IMR-90 (cell line): Measurements from ENCODE around the gene UBN1. TPM values are rescaled to one million over a fixed set of nuclear protein-coding genes. Genes with fewer than 3 reads are reported as not detected.

Experiments used
- ATAC-seq: fragments of 200-7000 bp; cut with Tn5 transposase; 2 replicates; pipeline ENCODE4 v1.9.1; 2020; ENCODE audit warnings: low read depth, mild to moderate bottlenecking, moderate library complexity
- BruUV-seq: library from RNA; stranded (reverse); fragments of 400-500 nt; replicated peaks from 2 replicates; lab custom pipeline; 2021; lab: Mats Ljungman, UMichigan
- CTCF ChIA-PET: fragments of 300-600 bp; formaldehyde crosslinking; extraction: SDS; loops from one replicate; lab custom pipeline; 2021; ENCODE audit warnings: antibody characterized with exemption; lab: Yijun Ruan, JAX
- POLR2A ChIA-PET: fragments of 300-600 bp; sonication (Branson Sonifier 250); formaldehyde crosslinking; loops from one replicate; lab custom pipeline; 2022; ENCODE audit warnings: antibody characterized with exemption; ENCODE audit not compliant: unreplicated experiment; lab: Charles Lee
- DNase-seq: peaks from one replicate; pipeline ENCODE4 v3.0.0; 2013
- H2AFZ ChIP-seq: replicated peaks from 2 replicates; pipeline ENCODE3; 2013; ENCODE audit warnings: low read length, mild to moderate bottlenecking; ENCODE audit not compliant: poor library complexity
- H2AK5ac ChIP-seq: 2 replicates; pipeline ENCODE4 v1.6.1; 2013; ENCODE audit warnings: low read depth, low read length, inconsistent platforms
- H2AK9ac ChIP-seq: replicated peaks from 2 replicates; pipeline ENCODE3; 2013; ENCODE audit warnings: mild to moderate bottlenecking, low read depth, low read length, moderate library complexity; ENCODE audit not compliant: poor library complexity
- H2BK120ac ChIP-seq: 2 replicates; pipeline ENCODE4 v1.6.1; 2013; ENCODE audit warnings: low read depth, low read length, inconsistent platforms
- H2BK15ac ChIP-seq: 3 replicates; pipeline ENCODE4 v1.6.1; 2013; ENCODE audit warnings: low read depth, low read length, inconsistent platforms
- H2BK20ac ChIP-seq: 2 replicates; pipeline ENCODE4 v1.6.1; 2013; ENCODE audit warnings: low read depth, mild to moderate bottlenecking, inconsistent platforms, low read length, moderate library complexity
- H2BK5ac ChIP-seq: 2 replicates; pipeline ENCODE4 v1.6.1; 2013; ENCODE audit warnings: mild to moderate bottlenecking, low read depth, low read length, inconsistent platforms; ENCODE audit not compliant: poor library complexity, severe bottlenecking
- H3K14ac ChIP-seq: replicated peaks from 2 replicates; pipeline ENCODE4 v1.6.1; 2013; ENCODE audit warnings: low read depth, low read length, inconsistent platforms
- H3K18ac ChIP-seq: 2 replicates; pipeline ENCODE4 v1.6.1; 2013; ENCODE audit warnings: low read depth, low read length, control low read depth
- H3K23ac ChIP-seq: 2 replicates; pipeline ENCODE4 v1.6.1; 2013; ENCODE audit warnings: low read depth, low read length, inconsistent platforms
- H3K27ac ChIP-seq: 2 replicates; pipeline ENCODE4 v1.5.1; 2013; ENCODE audit warnings: mild to moderate bottlenecking, control low read depth, low read length; ENCODE audit not compliant: insufficient read depth
- H3K27me3 ChIP-seq: 2 replicates; pipeline ENCODE4 v1.6.1; 2013; ENCODE audit warnings: low read length; ENCODE audit not compliant: control insufficient read depth, insufficient read depth
- H3K36me3 ChIP-seq: 2 replicates; pipeline ENCODE4 v1.6.1; 2013; ENCODE audit warnings: low read length, mixed read lengths; ENCODE audit not compliant: control insufficient read depth, insufficient read depth
- H3K4ac ChIP-seq: 2 replicates; pipeline ENCODE4 v1.6.1; 2013; ENCODE audit warnings: low read depth, low read length, inconsistent platforms
- H3K4me1 ChIP-seq: 2 replicates; pipeline ENCODE4 v1.6.1; 2013; ENCODE audit warnings: low read length, mixed read lengths; ENCODE audit not compliant: control insufficient read depth, insufficient read depth
- H3K4me2 ChIP-seq: 2 replicates; pipeline ENCODE4 v1.6.1; 2013; ENCODE audit warnings: low read depth, mild to moderate bottlenecking, control low read depth, low read length, moderate library complexity
- H3K4me3 ChIP-seq: 2 replicates; pipeline ENCODE4 v1.5.1; 2013; ENCODE audit warnings: low read depth, mild to moderate bottlenecking, control low read depth, low read length, moderate library complexity; ENCODE audit not compliant: insufficient read depth
- H3K56ac ChIP-seq: 2 replicates; pipeline ENCODE4 v1.6.1; 2013; ENCODE audit warnings: low read length, inconsistent platforms; ENCODE audit not compliant: insufficient read depth; ENCODE audit errors: extremely low read depth
- H3K79me1 ChIP-seq, 2 experiments: 2 replicates each; pipeline ENCODE4 v1.6.1; 2013; ENCODE audit warnings: low read length in 2 of 2, inconsistent platforms in 1 of 2, low read depth in 1 of 2
- H3K9ac ChIP-seq: 2 replicates; pipeline ENCODE4 v1.6.1; 2013; ENCODE audit warnings: low read depth, low read length, control low read depth
- H3K9me1 ChIP-seq: 2 replicates; pipeline ENCODE4 v1.6.1; 2013; ENCODE audit warnings: low read length, inconsistent platforms; ENCODE audit not compliant: insufficient read depth
- H3K9me3 ChIP-seq: 2 replicates; pipeline ENCODE4 v1.6.1; 2013; ENCODE audit warnings: low read length; ENCODE audit not compliant: control insufficient read depth, insufficient read depth
- H4K20me1 ChIP-seq: 2 replicates; pipeline ENCODE4 v1.6.1; 2013; ENCODE audit warnings: low read length, inconsistent platforms; ENCODE audit not compliant: insufficient read depth
- H4K5ac ChIP-seq: 2 replicates; pipeline ENCODE4 v1.6.1; 2013; ENCODE audit warnings: mild to moderate bottlenecking, low read depth, low read length, control low read depth
- H4K8ac ChIP-seq, 2 experiments: 2 replicates each; pipeline ENCODE4 v1.6.1; 2013; ENCODE audit warnings: low read depth in 2 of 2, low read length in 2 of 2, control low read depth in 1 of 2, inconsistent platforms in 1 of 2
- H4K91ac ChIP-seq: 2 replicates; pipeline ENCODE4 v1.6.1; 2013; ENCODE audit warnings: low read depth, low read length, inconsistent platforms; ENCODE audit not compliant: insufficient read depth
- BHLHE40 ChIP-seq: fragments of 150-350 bp; IDR thresholded peaks from 2 replicates; pipeline ENCODE4 v1.6.1; 2016; ENCODE audit warnings: mild to moderate bottlenecking, low read depth, low read length
- CEBPB ChIP-seq: IDR thresholded peaks from 2 replicates; pipeline ENCODE4 v1.6.1; 2012; ENCODE audit warnings: low read depth, low read length, improper control_type of control experiment
- CHD1 ChIP-seq: IDR thresholded peaks from 2 replicates; pipeline ENCODE4 v1.6.1; 2012; ENCODE audit warnings: low read depth, low read length, improper control_type of control experiment
- FOS ChIP-seq: fragments of 150-350 bp; IDR thresholded peaks from 2 replicates; pipeline ENCODE4 v1.6.1; 2016; ENCODE audit warnings: low read depth, low read length
- MAFK ChIP-seq: IDR thresholded peaks from 2 replicates; pipeline ENCODE4 v1.6.1; 2012; ENCODE audit warnings: low read depth, low read length, improper control_type of control experiment
- MAZ ChIP-seq: IDR thresholded peaks from 2 replicates; pipeline ENCODE4 v1.6.1; 2012; ENCODE audit warnings: low read depth, mild to moderate bottlenecking, low read length, improper control_type of control experiment, moderate library complexity, borderline replicate concordance
- MXI1 ChIP-seq: IDR thresholded peaks from 2 replicates; pipeline ENCODE4 v1.6.1; 2012; ENCODE audit warnings: low read depth, mild to moderate bottlenecking, low read length, moderate library complexity, borderline replicate concordance
- NFE2L2 ChIP-seq: fragments of 150-350 bp; IDR thresholded peaks from 2 replicates; pipeline ENCODE4 v1.6.1; 2016; ENCODE audit warnings: low read depth, mild to moderate bottlenecking, low read length
- POLR2A ChIP-seq: IDR thresholded peaks from 2 replicates; pipeline ENCODE4 v1.6.1; 2012; ENCODE audit warnings: mild to moderate bottlenecking, low read depth, low read length
- RAD21 ChIP-seq: IDR thresholded peaks from 2 replicates; pipeline ENCODE4 v1.6.1; 2012; ENCODE audit warnings: low read length, improper control_type of control experiment
- RCOR1 ChIP-seq: IDR thresholded peaks from 2 replicates; pipeline ENCODE4 v1.6.1; 2012; ENCODE audit warnings: mild to moderate bottlenecking, low read length, improper control_type of control experiment; ENCODE audit not compliant: insufficient replicate concordance
- RFX5 ChIP-seq: IDR thresholded peaks from 2 replicates; pipeline ENCODE4 v1.8.0; 2012; ENCODE audit warnings: low read depth, mild to moderate bottlenecking, low read length, moderate library complexity
- SMC3 ChIP-seq: fragments of 150-350 bp; IDR thresholded peaks from 2 replicates; pipeline ENCODE4 v1.6.1; 2016; ENCODE audit warnings: low read depth, mild to moderate bottlenecking, antibody characterized with exemption, low read length, moderate library complexity
- WGBS, 2 experiments: methylation state at CpG; one replicate each; pipeline versions ENCODE4 v1.1.5 to v1.1.7; 2013; ENCODE audit warnings: missing lambda C conversion rate in 2 of 2; ENCODE audit not compliant: insufficient read length in 1 of 2; ENCODE audit errors: extremely low coverage in 2 of 2; 5-methylcytosine and 5-hydroxymethylcytosine counted together
- dilution Hi-C: fragments of 300-500 bp; cut with HindIII; formaldehyde crosslinking; loops from one replicate; pipeline ENCODE4 v1.14.3; 2018; ENCODE audit warnings: low sequenced_read_pairs; ENCODE audit not compliant: unreplicated experiment
- in situ Hi-C: fragments of 300-500 bp; cut with MboI; formaldehyde crosslinking; loops from 3 replicates; pipeline ENCODE4 v1.14.3; 2019; ENCODE audit warnings: low sequenced_read_pairs, inconsistent platforms, mixed read lengths
- intact Hi-C: fragments of 100-400 bp; cut with micrococcal nuclease; formaldehyde crosslinking; loops from 2 replicates; pipeline ENCODE4 v1.10.0; 2022
- polyA plus RNA-seq, 3 experiments: library from polyadenylated mRNA; depleted of rRNA; stranded (reverse); fragments of >200 nt; gene quantifications; 2 replicates each; pipeline ENCODE4 v1.2.3, GENCODE V29; 2012; ENCODE audit warnings: low replicate concordance in 1 of 3
- total RNA-seq: library from RNA; depleted of rRNA; stranded (reverse); fragments of >200 nt; gene quantifications from 2 replicates; pipeline ENCODE4 v1.2.3, GENCODE V29; 2012
- TF ChIP-seq, protein P1 (sequence below): fragments of 150-350 bp; IDR thresholded peaks from 2 replicates; pipeline ENCODE4 v1.6.1; 2017; ENCODE audit warnings: mild to moderate bottlenecking, antibody characterized with exemption, low read length, low read depth
- TF ChIP-seq, protein P2 (sequence below): fragments of 150-350 bp; IDR thresholded peaks from 2 replicates; pipeline ENCODE4 v1.6.1; 2016; ENCODE audit warnings: low read depth, mild to moderate bottlenecking, low read length, moderate library complexity, borderline replicate concordance
- TF ChIP-seq, protein P3 (sequence below): conservative IDR thresholded peaks from 2 replicates; pipeline ENCODE4 v1.5.1; 2012; ENCODE audit warnings: mild to moderate bottlenecking, low read depth, low read length, improper control_type of control experiment

Gene UBN1
- total and polyA plus RNA-seq, 2 of the 4 experiments (the other 2 are of a cell fraction) = 5.7 to 16.3 TPM

DNA sequence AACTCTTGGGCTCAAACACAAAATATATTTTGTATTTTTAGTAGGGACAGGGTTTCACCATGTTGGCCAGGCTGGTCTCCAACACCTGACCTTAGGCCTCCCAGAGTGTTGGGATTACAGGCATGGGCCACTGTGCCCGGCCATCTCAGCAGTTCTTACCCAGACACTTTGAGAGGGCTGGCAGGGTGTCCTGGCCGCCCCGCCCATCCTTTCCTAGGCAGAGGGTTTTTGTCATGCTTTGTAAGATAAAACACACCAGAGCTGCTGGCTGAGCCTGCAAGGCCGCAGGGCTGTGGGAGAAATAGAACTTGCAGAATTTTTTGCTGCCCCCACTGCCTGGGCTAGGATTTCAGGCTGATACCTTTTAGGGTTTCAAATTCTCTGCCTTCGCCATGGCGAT lies 80.9 kb downstream of the UBN1 start:
- H2BK15ac ChIP-seq = no peak overlapping the region
- BruUV-seq = no TSS peak
- no peaks in the 10 kb centered on the region for H3K36me3 ChIP-seq
- dilution Hi-C loops = no loop called here
- no peak overlapping the region for H3K18ac ChIP-seq
- in situ Hi-C loops = no loop called here
- H2AK9ac ChIP-seq = no peak overlapping the region
- no peak overlapping the region for H4K8ac ChIP-seq
- WGBS, 2 experiments = 87% methylated on average over 3 of the region's 6 CpGs; no CpG with 5 or more reads in 1 of the 2 experiments
- POLR2A ChIA-PET = no interaction called here
- H2BK120ac ChIP-seq = no peak overlapping the region
- no peak overlapping the region for H2AK5ac ChIP-seq
- H2BK20ac ChIP-seq = no peak overlapping the region
- H3K4me3 ChIP-seq = no peak overlapping the region
- no peak overlapping the region for H4K5ac ChIP-seq
- H3K79me1 ChIP-seq = no peaks in the 10 kb centered on the region
- no peak overlapping the region for H3K4ac ChIP-seq
- no peak overlapping the region for H4K91ac ChIP-seq
- peaks cover 10% of the 10 kb centered on the region for H3K9me3 ChIP-seq
- no peak overlapping the region for H3K27ac ChIP-seq
- H3K4me1 ChIP-seq = no peaks in the 10 kb centered on the region
- no peak overlapping the region for H3K56ac ChIP-seq
- H2BK5ac ChIP-seq = no peak overlapping the region
- peaks cover 33% of the 10 kb centered on the region for H3K27me3 ChIP-seq
- H2AFZ ChIP-seq = no peak overlapping the region
- no peak for ATAC-seq
- no peak for TF ChIP-seq POLR2A
- TF ChIP-seq, protein P1, sequence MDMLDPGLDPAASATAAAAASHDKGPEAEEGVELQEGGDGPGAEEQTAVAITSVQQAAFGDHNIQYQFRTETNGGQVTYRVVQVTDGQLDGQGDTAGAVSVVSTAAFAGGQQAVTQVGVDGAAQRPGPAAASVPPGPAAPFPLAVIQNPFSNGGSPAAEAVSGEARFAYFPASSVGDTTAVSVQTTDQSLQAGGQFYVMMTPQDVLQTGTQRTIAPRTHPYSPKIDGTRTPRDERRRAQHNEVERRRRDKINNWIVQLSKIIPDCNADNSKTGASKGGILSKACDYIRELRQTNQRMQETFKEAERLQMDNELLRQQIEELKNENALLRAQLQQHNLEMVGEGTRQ = no peak
- no peak for TF ChIP-seq MXI1
- no peak for TF ChIP-seq FOS
- no peak for TF ChIP-seq NFE2L2
- TF ChIP-seq CEBPB = no peak
- TF ChIP-seq, protein P2, sequence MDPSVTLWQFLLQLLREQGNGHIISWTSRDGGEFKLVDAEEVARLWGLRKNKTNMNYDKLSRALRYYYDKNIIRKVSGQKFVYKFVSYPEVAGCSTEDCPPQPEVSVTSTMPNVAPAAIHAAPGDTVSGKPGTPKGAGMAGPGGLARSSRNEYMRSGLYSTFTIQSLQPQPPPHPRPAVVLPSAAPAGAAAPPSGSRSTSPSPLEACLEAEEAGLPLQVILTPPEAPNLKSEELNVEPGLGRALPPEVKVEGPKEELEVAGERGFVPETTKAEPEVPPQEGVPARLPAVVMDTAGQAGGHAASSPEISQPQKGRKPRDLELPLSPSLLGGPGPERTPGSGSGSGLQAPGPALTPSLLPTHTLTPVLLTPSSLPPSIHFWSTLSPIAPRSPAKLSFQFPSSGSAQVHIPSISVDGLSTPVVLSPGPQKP = no peak
- TF ChIP-seq MAFK = no peak
- TF ChIP-seq, protein P3, sequence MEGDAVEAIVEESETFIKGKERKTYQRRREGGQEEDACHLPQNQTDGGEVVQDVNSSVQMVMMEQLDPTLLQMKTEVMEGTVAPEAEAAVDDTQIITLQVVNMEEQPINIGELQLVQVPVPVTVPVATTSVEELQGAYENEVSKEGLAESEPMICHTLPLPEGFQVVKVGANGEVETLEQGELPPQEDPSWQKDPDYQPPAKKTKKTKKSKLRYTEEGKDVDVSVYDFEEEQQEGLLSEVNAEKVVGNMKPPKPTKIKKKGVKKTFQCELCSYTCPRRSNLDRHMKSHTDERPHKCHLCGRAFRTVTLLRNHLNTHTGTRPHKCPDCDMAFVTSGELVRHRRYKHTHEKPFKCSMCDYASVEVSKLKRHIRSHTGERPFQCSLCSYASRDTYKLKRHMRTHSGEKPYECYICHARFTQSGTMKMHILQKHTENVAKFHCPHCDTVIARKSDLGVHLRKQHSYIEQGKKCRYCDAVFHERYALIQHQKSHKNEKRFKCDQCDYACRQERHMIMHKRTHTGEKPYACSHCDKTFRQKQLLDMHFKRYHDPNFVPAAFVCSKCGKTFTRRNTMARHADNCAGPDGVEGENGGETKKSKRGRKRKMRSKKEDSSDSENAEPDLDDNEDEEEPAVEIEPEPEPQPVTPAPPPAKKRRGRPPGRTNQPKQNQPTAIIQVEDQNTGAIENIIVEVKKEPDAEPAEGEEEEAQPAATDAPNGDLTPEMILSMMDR = no peak
- no peak for TF ChIP-seq MAZ
- TF ChIP-seq CHD1 = no peak
- TF ChIP-seq BHLHE40 = no peak
- TF ChIP-seq SMC3 = no peak
- TF ChIP-seq RAD21 = no peak
- TF ChIP-seq RCOR1 = no peak
- no peak for TF ChIP-seq RFX5
- no peaks in the 10 kb centered on the region for H4K20me1 ChIP-seq
- no peak overlapping the region for H3K4me2 ChIP-seq
- no peaks in the 10 kb centered on the region for H3K9me1 ChIP-seq
- no peak for DNase-seq
- H3K9ac ChIP-seq = no peak overlapping the region
- no peak overlapping the region for H3K14ac ChIP-seq
- H3K23ac ChIP-seq = no peak overlapping the region
- CTCF ChIA-PET = no interaction called here
- intact Hi-C loops = no loop called here
